HEK293T (cell line): ENCODE measurements around the gene CPVL.

Experiments used
- ARNT ChIP-seq: fragments of 450-650 bp; IDR thresholded peaks from 2 replicates; pipeline ENCODE4 v1.6.1; 2017; ENCODE audit warnings: mild to moderate bottlenecking
- TARDBP ChIP-seq: fragments of 450-650 bp; IDR thresholded peaks from 2 replicates; pipeline ENCODE4 v1.6.1; 2016

DNA sequence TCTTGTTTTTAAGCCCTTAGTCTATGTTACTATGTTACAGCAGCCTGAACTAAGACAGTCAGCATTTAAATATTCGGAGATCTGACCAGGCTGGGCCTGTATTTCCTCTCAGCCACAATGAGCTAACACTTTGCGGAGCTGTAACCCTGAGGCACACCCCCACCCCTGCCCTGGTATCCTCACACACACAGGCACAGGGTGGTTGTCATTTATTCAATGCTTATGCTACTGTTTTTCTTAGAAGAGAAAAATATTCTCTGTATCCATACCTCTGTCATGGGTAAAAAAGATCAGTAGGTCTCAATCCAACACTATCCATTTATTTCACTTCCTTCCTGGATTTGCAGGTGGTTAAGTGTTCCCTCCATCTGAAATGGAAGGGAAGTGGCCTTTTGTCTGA lies 107.9 kb downstream of the CPVL start:
- TF ChIP-seq ARNT (no peak), TARDBP (no peak)
